Measurements from ENCODE around the gene STAC3. TPM values are rescaled to one million over a fixed set of nuclear protein-coding genes. Genes with fewer than 3 reads are reported as not detected.
"Not testable (repeated sequence)": the region's sequence is repeated elsewhere in the genome, so short reads cannot be mapped to it uniquely, and the experiment has no call there.

STAC3 gene
- total RNA-seq = 1 to 10 TPM; 2.0 to 4.2 TPM
- long read RNA-seq = 0 reads

DNA sequence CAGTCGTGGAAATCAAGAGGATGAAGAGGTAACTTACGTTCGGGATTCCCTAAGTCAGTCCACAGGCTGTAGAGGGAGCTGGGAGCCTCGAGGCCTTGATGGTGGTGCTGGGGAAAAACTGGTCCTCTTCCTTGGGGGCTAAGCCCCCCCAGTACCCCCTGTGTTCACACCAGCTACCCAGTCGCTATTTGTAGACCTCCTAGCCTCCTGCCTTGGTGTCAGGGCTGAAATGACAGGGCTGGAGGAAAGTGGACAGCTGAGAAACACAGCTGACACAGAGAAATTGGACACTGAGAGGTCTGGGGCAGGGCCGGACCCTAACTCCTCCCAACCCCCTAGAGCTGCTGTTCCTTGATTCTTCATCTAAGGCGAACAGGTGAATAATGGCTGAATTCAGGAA lies at the start of gene STAC3:
Gene STAC3 (minus strand): TSS at position 232 of the 400 bp plus-strand sequence. CDS start 1,551 bp downstream, outside the sequence.
- intact Hi-C loops (cut with DNase I, micrococcal nuclease) = no loop called here
- ATAC-seq (peak; percentile 17), DNase-seq (no peak)

DNA sequence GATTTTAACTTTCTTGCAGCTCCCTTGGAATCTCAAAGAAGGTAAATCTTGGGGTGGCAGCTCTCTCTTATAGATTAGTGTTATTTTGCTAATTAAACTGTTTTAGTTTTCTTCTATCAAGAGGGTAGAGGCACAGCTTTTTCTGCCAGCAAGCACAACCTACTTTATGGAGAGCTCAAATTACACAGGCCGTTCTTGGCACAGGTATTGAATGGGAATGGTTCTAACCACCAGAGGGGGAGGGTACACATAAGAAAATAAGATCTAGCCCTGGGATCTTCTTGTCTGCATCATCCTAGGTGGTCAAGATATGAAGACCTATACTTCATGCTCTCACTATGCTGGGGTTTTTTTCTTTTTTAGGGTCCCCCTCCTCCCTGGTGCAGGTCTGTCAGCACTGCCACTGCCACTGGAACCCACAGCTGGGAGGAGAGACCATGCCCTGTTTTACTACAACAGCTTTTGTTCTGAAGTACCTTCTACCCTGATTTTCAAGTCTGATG lies 48.6 kb upstream of the STAC3 start:
- DNase-seq = no peak
- intact Hi-C loops (cut with DNase I, micrococcal nuclease) = no loop called here
- no peak for ATAC-seq

DNA sequence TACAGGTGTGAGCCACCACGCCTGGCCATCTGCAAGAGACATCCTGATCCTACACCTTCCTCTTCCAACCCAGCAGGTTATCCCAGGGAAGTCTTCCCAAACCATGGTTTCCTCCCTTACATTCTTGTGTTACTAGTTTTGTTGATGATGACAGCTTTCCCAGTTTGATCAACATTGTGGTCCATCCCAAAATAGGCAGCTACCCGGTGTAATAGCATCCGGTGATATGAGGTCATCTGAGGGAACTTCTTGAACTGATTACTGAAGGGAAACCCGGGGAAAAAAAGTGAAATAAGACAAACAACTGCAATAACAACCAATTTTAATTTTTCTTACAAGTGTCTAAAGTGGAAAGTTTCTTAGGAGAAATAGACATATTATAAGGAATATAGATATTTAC lies 45.3 kb upstream of the STAC3 start:
- intact Hi-C loops (cut with DNase I, micrococcal nuclease) = no loop called here
- ATAC-seq = no peak

DNA sequence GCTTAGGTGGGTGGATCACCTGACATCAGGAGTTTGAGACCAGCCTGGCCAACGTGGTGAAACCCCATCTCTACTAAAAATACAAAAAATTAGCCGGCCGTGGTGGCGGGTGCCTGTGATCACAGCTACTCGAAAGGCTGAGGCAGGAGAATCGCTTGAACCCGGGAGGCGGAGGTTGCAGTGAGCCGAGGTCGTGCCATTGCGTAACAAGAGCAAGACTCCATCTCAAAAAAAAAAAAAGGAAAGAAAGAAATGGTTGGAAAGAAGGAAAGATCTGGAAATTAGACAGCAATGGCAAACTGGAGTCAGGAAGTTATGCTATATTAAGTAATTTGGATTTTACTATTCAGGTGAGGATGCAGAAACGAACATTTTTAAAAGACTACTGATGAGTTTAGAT lies 31.1 kb upstream of the STAC3 start:
- DNase-seq; ATAC-seq; intact Hi-C loops (cut with DNase I, micrococcal nuclease): not testable (repeated sequence)

More for the DNA sequence above, 45.3 kb upstream of the STAC3 start:
- DNase-seq = no peak

DNA sequence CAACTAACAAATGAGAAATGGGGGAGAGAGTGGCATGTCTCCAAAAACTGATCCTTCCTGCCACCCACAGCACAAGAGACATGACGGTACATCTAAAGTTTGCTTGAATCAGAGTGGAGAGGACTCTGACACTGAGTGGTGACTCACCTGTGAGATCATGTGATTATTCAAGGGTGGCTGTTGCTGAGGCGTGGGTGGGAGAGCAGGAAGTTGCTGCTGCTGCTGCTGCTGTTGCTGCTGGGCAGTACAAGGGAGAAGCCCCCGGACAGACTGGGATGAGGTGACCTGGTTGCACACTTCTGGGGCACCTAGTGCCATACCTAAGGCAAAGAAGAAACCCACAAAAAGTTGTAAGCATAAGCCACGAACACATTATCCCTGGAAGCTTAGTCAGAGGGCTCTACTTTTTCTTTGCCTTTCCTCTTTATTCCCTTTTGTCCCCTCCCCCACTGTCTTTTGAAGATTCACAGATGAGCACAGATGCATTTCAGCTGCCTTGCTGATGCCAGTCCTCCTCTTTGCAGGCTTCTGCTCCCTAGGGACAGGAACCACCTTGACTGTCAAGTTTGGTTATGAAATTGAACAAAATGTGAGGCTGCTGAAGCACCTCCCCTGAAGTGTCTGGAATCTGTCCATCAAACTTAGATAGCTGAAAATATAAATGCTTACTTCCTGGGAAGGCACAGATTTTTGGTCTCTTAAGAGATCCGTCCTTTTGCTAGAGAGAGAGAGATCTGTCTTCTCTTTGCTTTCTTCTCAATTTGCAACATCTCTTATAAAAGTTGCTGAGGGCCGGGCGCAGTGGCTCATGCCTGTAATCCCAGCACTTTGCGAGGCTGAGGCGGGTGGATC lies 29.4 kb upstream of the STAC3 start:
- peak; percentile 95 for ATAC-seq

DNA sequence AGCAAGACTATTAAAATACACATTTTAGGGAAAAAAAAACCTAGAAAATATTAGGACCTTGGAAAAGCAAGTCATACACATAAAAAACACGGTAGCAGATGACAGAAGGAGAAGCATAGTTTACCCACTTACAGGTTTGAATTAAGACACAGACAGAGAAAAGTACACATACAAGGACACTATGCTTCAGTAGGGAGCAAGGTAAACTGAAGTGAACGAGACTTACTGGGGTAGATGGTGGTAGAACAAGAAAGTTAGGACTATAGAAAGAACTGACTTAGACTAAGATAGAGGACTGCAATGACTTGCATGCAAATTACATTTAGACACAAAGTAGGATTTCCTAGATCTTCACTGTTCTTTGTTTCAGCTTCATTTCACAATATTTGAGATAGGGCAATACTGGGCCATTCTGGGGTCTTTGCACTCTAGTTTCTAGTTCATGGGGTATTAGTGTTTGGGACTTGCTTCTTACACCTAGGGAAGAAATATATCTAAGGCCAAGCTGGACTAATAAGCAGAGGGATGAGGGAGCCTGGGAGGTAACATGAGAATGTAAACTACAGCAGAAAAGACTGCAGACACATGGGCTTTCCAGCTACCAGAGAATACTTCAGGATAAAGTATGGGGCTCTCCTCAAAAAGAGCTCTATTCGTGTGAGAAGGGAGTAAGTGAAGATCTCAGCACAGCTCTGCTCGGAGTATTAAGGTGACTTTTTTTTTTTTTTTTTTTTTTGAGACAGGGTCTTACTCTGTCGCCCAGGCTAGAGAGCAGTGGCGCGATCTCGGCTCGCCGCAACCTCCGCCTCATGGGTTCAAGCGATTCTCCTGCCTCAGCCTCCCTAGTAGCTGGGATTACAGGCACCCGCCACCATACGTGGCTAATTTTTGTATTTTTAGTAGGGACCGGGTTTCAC lies 27.7 kb upstream of the STAC3 start:
- intact Hi-C loops (cut with DNase I, micrococcal nuclease) = no loop called here
- ATAC-seq (no peak), DNase-seq (no peak)

More for the DNA sequence above, 29.4 kb upstream of the STAC3 start:
- DNase-seq = peak; percentile 55 to 75
- intact Hi-C loops (cut with DNase I, micrococcal nuclease) = no loop called here

DNA sequence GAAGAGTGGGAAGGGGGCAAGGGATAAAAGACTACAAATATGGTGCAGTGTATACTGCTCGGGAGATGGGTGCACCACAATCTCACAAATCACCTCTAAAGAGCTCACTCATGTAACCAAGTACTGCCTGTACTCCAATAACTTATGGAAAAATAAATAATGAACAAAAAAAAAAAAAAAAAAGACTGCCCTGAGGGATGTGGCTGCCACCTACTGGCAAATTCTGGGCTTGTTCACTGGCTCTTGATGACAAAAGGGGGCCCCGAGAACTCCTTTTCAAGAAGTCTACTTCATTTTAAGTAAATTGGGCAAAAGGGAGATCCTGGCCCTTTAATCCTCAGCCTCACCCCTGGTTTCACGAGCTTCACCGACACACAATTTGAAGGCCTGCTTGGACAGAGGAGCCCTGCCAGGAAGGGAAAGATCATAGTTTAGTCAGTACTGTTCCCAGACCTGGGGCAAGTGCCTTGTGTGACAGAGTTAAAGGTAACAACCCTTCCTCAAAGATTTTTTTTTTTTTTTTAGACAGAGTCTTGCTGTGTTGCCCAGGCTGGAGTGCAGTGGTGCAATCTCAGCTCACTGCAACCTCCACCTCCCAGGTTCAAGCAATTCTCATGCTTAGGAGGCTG lies 26.1 kb upstream of the STAC3 start:
- ATAC-seq (no peak), DNase-seq (peak in 1 of 2 donors; percentile 46)
- intact Hi-C loops (cut with DNase I, micrococcal nuclease) = no loop called here

DNA sequence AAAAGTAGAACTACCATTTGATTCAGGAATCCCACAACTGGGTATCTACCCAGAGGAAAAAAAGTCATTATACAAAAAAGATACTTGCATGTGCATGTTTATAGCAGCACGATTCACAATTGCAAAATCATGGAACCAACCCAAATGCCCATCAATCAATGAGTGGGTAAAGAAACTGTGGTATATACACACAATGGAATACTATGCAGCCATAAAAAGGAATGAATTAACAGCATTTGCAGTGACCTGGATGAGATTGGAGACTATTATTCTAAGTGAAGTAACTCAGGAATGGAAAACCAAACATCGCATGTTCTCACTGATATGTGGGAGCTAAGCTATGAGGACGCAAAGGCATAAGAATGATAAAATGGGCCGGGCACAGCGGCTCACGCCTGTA lies 25.2 kb upstream of the STAC3 start:
- intact Hi-C loops (cut with DNase I, micrococcal nuclease); ATAC-seq; DNase-seq: not testable (repeated sequence)

DNA sequence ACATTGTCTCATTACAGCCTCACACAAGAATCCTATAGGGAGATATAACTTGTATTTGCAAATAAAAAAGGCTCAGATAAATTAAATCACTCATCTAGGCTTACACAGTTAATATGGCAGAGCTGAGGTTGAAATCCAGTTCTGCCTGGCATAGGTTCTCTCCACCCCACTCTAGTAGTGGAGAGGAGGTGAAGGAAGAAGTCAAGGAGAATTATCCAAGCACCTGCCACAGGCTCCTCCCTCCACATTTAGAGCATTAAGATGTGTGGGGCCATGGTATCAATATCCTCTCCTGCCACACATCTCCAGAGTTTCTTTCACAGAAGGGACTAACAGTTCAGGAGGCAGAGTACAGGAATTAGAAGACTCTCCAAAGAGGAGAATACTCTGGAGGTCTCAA lies 22.5 kb upstream of the STAC3 start:
- ATAC-seq (no peak), DNase-seq (no peak)
- intact Hi-C loops (cut with DNase I, micrococcal nuclease) = no loop called here

DNA sequence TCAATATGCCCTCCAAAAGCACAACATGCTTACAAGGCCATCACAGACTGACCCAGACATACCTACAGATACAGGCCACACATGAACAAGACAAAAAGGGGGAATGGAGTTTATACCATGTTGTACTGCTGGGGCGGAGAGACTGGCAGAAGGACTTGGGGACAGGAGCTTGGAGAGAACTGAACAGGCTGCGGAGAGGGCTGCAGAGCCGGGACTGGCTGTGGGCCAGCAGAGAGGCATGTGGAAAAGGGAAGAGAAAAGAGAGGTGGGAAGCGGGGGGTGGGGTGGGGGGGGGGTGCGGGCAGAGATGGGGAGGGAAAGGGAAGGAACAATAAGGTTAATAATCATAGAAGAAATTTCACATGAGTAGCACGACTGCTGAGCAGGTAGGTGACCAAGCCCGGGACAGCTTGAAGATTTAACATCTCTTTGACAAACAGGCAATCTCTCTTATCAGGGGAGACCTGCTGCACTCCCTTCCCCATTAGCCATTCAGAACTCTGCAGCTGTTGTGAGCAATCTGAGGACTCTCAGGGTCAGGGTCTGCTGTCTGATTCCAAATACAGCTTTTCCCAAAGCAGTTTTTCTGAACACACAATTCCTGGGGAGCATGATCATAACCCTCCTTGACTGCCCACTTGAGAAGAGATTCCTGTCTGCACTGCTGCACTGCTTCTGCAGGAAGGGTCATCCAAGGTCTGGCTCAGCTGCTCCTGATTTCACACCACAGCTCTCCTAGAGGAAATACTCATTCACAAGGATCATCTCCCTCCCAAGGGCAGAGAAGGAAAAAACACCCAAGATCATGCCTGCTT lies 21.6 kb upstream of the STAC3 start:
- DNase-seq = no peak
- intact Hi-C loops (cut with DNase I, micrococcal nuclease) = no loop called here
- no peak for ATAC-seq

DNA sequence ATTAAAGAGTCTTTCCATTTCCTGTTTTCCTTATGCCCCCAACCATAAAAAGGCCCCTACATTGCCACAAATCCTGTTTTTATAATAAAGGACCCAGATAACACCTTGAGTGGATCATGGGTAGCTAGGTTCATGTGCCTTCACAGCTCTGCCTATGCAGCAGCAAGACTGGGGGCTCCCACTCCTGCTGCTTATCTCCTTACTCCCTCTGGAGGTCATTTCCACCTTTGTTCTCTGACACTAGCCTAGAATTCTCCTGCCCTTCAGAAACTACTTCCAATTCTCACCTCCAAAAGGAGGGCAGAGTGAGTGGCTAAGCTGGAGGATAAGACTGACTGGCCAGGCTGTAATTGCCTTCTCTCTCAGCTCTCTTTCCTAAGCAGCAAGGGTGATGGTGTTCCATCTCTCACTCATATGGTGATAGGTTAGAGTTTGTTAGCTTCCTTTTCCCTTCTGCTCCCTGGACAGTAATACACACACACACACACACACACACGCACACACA lies 20.0 kb upstream of the STAC3 start:
- ATAC-seq = no peak

DNA sequence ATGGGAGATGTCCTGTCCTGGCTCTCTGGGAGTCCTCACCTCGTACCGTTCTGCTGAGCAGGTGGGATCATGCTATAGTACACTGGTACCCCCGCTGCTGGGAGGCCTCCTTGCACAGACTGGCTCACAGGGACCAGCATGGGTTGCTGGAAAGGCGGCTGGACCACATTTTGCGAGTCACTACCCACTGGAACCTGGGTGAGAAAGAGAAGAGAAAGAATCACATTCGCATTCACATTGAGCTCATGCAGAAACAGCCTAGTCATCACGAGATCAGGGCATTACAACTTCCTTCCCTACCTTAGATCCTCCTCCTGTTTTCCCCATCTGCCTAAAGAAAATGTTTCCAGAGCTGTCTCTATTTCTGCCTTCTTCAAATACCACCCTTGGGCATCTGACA lies 17.3 kb upstream of the STAC3 start:
- no peak for DNase-seq
- intact Hi-C loops (cut with DNase I, micrococcal nuclease) = no loop called here
- no peak for ATAC-seq

More for the DNA sequence above, 20.0 kb upstream of the STAC3 start:
- intact Hi-C loops (cut with DNase I, micrococcal nuclease) = no loop called here
- DNase-seq = no peak

DNA sequence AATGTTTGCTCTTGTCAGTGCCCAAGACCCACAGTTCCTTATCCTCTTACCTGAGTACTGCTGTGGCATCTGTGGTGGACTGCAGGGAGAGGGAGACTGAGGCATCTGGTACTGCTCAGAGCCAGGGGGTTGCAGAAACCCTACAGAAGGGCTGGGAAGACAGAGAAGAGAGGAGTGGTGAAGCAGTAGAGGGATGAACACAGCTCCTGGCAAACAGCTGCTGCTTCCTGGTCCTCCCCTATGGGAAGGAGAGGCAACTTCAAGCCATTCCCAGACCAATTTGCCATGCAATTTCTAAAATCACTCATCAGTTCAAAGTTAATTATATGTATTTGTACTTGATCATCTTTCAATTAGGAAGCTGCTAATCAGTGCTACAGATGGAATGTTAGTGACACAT lies 15.7 kb upstream of the STAC3 start:
- intact Hi-C loops (cut with DNase I, micrococcal nuclease) = no loop called here
- DNase-seq (no peak), ATAC-seq (no peak)

DNA sequence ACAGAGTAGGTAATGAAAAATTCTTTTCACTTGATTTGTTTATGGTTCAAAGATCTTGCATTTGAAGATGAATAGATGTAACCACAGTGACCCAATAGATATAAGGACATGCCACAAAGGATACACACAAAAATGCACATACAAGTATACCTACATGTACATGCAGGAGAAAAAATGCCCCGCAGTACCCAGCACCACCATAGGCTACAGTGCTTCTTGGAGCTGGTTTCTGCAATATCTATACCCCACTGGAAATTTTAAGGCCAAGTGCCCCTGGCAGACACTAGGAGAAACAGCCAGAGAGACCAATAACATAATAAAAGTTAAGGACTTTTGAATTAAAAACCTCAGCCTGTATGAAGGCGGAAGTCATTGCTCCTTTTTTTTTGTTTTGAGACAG lies 12.1 kb upstream of the STAC3 start:
- ATAC-seq (no peak), DNase-seq (no peak)
- intact Hi-C loops (cut with DNase I, micrococcal nuclease) = no loop called here

DNA sequence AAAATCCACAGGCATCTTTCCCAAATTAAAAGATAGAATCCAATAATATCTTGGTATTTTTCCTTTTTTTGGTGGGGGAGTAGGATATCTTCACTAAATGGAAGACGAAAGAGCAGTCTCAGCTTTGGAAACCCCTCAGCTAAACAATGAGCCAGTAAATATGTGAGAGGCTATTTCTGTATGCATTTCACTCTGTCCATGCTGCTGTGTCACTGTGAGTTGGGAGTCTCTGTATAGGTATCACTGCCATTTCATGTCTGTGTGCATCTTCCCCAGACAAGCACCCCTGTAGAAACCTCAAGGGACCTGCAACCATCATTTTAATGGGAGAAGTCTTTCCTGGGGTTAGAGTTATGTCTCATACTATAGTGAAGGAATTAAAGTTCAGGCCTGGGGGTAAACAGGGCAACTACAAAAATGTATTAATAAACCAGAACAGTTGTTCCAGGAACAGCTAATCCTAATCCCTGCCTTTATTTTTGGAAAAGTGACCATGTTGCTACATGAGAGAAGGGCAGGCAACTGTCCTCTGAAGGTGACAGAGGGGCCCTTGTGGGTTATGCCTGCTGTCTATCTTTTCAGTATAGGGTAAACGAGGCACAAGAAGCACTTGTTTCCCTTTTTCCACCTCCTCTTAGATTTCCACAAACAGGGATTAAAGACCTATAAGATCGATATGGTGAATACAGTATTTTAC lies 11.3 kb upstream of the STAC3 start:
- ATAC-seq (no peak), DNase-seq (no peak)
- intact Hi-C loops (cut with DNase I, micrococcal nuclease) = no loop called here

DNA sequence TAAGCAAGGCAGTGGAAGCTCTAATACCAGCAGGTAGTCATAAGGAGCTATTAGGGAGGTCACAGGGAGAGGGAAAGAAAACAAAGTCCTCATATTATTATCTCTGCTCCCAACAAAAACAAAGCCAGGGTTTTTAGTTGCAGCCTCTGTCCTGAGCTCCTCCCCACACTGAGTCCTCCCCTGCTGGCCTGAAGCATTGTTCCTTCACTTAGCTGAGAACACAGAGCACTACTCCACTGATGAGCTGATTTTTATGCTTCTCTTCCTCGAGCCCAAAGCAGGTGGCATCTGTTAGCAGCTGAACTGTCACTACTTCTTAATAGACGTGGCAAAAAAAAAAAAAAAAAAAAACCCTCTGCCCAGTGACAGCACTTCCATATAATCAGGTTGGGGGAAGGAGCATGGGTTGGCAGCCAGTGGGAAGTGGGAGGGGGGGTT lies 10.5 kb upstream of the STAC3 start:
- no peak for DNase-seq
- intact Hi-C loops (cut with DNase I, micrococcal nuclease) = no loop called here
- ATAC-seq = no peak

DNA sequence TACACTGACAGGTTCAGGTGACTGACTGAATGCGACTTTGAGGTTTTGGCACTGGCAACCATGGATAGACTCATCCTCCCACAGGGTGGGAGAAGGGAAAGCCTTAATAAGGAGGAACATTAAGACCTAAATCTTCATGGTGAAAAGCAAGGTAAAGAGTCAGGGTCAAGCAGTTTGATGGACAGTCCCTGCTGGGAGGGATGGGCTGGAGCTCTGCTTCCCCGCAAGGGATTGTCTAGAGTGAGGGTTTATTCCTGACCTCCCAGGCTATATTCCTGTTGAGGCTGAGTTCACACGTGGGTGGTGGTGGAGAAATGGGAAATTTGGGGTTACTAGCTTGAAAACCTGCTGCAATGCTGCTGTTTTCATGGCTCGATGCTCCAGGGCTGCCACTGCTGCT lies 9.4 kb upstream of the STAC3 start:
- intact Hi-C loops (cut with DNase I, micrococcal nuclease) = no loop called here
- no peak for DNase-seq
- ATAC-seq = no peak
